NCI-H2171 (cell line): Measurements from ENCODE around the gene PJA1.

Experiments used
- DNase-seq: peaks from one replicate; lab custom pipeline; 2025; lab: John Stamatoyannopoulos, UW

The PJA1 gene

DNA sequence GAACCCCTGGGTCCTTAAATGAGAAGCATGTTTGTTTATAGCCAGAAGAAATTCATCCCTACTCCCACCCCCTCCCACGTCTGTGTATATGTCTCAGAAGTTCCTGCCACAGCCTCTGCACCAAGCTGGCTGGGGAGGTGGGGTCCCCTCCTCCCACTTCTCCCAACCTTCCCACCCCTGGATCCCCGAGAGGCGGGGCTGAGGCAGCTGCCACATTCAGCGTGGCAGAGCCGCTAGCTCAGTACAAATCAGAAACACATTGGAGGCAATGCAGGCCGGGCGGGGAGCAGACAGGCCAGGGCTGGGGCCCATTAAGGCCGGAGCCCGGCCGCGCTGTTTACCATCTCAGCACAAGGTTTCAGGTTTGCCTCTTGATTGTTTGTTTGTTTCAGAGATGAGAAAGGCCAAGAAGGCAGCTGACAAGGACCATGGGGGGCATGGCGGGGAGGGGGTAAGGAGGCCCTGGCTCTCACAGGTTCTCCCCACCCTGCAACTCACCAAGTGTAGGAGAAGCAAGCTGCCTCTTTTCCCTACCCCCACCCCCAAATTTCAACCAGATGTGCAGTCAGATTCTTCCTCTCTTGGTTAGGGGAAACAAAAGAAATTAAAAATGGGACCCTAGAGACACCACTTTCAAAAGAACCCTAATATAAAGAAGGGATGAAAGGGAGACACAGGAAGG is 22.3 kb downstream of the PJA1 start:
- DNase-seq, result no peak

- DNase-seq, result no peak
Observed at GRCh38 chrX:69140837-69141236, 24.4 kb downstream of the PJA1 start.

DNA sequence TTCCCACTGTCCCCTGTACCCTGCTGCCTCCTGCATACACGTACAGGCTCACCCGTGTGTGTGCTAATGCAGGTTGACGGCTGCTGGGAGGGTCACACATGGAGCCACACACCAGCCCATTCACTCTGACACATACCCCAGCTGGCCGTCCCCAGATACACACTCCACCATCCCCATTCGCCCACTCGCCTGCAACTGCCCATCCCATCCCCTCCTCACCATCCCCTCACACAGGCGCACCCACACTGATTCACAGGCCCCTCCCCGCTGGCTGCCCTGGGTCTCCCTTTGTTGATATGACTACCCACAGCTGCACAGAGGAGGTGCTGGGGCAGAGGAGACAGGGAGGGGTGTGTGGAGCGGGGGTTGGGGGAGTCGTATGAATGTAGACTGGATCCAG is 25.7 kb downstream of the PJA1 start:
- DNase-seq, result no peak

DNA sequence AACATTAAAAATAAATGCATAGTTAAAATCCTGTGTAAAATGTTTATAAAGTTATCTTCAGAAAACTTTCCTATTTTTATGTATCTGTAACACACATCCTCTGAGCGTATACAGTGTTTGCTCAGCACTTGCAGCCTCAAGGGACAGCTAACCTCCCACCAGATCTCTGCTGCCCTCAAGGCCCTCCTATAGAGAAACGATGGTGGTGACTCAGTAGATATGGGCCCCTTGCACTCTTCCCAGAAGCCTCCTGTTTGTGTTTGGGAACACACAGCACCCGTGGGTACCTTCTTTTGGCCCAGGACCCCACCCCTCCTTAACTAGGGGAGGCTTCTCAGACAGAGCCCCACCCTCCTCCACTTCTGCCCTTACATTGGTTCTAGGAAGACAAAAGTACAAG is 26.7 kb downstream of the PJA1 start:
- no peak for DNase-seq

- no peak for DNase-seq
Observed at GRCh38 chrX:69138118-69138390, 27.2 kb downstream of the PJA1 start.

DNA sequence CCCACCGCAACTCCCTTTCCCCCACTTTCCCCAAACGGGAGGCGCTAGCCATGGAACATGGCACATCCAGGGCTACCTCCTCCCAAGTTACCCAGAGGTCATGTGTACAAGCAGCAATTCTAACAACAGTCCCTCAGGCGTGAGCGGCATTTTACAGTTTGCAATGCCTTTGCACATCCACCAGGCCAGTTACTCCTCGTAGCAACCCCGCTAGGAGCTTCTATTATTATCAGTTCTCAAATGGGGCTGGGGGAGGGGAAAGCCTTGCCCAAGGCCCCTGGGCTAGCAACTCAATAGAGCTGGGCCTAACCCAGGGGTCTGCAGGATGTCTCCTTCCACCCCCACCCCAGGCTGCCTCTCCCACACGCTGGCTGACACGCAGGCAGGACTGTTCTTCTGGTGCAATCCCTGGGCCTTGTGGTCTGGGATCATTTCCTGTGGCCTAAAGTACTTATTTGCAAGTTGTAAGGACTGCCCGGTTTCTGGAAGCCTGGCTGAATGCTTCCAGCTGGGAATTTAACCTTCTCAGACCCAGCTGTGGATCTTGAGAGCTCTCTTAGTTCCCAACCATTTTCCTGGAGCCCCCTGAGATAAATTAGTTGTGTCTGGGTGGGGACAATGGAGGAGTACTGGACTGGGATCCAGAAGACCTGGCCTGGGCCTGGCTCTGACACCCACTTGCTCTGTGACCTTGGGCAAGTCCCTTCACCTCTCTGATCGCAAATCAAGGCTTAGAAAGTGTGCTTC is 27.7 kb downstream of the PJA1 start:
- DNase-seq, result no peak

GRCh38 chrX:69136546-69137331 is 28.5 kb downstream of the PJA1 start:
- DNase-seq, result no peak

- no peak for DNase-seq
Observed at GRCh38 chrX:69133921-69134542, 31.2 kb downstream of the PJA1 start.

GRCh38 chrX:69131886-69132285 is 33.4 kb downstream of the PJA1 start:
- no peak for DNase-seq

DNA sequence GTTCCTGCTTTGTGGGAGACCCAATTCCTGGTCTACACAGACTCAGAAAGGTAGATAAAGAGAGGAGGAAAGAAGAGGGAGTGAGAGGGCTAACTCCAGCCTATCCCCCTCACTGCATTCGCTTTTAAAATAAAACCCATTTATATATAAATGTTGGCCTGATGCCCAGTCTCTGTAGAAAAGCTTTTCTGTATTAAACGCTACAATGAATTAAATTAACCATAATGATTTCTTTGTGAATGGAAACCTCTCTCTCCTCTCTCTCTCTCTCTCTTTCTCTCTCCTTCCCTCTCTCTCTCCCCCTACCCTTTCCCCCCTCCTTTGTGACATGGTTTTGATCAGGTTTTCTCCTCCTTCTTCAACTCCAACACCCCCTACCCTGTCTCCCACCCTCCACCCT is 34.8 kb downstream of the PJA1 start:
- no peak for DNase-seq

DNA sequence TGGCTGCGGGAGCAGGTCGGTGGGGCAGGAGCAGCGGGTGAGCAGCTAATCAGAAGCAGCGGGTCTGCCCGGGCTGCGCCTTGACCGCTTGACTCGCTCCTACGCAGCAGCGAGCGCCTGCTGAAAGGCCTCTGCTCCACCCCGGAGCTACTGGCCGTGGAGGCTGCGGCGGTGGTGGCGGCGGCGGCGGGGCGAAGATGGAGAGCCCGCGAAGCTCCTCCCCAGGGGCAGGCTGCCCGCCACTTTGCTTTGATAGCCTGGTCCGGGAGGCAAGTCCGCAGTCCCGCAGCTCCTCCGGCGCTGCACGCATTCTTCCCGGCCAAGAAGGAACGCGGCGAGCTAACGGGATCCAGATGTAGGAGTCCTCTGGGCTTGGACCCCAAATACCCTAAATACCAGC is 36.7 kb downstream of the PJA1 start:
- DNase-seq, result no peak

- DNase-seq, result no peak
Observed at GRCh38 chrX:69127466-69127865, 37.8 kb downstream of the PJA1 start.

DNA sequence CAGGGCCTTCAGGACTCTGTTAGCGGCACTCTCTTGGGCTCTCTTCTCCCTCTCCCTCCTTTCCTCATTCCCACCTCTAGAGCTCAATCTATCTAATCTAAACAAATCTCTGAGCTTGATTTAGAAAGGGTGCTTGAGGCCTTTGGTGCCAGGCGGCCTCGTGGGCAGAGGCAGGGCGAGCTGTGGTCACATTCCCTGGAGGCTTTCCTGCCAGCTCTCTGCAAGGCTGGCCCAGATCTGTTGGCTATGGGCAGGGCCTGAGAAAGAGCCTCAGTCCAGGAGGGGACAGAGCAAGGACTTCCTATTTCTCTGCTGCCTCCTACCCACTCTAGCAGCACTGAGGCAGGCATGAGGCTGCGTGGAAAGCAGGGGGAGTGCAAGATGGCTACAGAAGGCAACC is 38.6 kb downstream of the PJA1 start:
- DNase-seq, result no peak

DNA sequence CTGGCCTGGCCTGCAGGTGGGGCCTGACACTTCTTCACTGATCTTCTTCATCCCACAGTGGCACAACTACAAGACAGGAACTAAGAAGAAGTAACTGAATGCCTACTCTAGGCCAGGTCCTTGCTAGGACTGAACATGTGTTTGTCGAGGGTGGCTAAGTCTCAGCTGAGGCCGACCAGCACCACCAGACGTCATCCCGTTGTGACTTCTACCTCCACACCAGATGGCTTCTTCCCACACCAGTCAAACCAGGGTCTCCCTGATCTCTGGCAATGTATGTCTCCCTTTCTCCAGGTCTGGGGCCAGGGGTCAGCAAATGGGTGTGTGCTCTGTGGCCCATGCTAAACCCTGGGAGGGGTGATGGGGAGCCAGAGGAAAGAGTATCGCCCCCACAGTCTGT is 40.2 kb downstream of the PJA1 start:
- no peak for DNase-seq

DNA sequence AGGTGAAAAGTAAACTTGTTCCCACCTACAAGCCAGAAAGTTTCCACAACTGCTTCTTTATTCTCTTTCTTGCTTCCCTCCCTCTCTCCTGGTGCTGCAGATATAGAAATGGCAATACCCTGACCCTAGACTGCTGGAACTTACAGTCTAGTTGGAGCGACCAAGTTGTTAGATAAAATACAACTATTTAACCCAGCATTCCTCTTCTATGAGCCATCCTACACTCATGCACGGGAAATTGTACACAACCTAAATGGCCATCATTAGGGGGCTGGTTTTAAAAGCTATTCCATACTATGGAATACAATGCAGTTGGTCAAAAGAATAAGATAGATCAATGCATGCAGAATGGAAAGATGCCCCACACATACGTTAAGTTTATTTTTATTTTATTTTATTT is 41.1 kb downstream of the PJA1 start:
- DNase-seq, result no peak

- DNase-seq, result no peak
Observed at GRCh38 chrX:69123481-69123880, 41.8 kb downstream of the PJA1 start.

DNA sequence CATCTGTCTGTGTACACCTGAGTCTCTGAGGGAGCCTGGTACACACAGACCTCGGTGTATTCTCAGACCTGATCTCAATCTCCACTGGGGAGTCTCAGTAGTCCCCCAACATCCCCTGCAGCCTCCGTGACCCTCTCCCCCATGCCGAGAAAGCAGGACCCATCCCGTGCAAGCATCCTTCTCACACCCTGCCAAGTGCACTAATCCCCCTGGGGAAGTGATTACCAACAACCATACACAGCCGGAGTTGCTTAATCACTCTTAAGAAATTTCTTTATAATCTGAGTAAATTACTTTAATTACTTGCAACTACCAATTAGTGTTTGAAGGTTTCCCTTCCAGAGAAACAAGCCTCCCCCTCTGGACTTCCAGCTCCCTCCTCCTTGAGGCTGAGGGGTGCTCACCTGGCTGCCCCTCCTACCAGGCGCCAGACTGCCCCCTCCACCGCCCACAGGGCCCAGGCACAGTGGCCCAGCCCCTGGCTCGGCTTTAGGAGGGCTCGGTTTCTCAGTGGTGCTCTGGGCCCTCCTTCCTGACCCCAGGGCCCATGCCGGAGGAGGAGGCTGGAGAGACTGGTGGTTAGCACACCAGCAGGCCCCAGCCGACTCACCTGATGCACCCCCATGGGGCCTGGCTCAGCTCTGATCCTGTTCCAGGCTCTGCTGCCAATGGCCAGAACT is 43.8 kb downstream of the PJA1 start:
- DNase-seq, result no peak

DNA sequence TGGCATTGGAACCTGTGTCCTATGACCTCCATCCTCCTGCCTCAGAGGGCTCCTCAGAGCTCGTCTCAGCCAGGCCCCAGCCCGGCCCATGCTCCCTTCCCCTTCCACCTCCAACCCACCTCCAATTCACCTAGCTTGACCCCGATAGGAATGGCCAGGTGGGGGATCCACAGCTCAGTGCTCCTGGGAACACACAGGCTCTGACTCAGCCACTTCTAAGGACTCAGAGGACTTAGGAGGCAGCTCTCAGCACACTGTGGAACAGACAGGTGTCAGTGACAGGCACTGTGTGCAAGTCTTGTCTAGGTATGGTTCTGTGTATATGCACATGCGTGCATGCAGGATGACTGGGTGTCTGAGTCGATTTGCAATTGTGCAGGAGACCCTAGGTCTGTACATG is 44.8 kb downstream of the PJA1 start:
- DNase-seq, result no peak

DNA sequence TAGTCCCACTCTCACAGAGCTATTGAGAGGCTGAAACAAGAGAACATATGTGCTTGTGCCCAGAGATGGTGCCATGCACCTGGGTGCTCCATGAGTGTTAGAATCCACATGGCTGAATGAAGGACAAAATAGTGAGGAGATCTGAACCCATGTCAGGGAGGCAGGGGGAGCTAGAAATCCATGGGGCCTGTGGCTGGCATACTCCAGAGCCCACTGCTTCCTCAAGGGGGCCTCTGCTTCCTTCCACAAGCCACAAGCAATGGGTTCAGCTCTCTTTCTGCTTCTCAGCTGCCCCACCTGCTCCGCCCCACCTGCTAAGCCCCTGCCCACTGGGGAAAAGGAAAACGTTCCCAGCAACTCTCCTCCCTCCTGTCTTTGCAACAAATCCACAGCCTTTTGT is 46.1 kb downstream of the PJA1 start:
- DNase-seq, result no peak

- no peak for DNase-seq
Observed at GRCh38 chrX:69117876-69118526, 47.3 kb downstream of the PJA1 start.

GRCh38 chrX:69116077-69116476 is 49.2 kb downstream of the PJA1 start:
- no peak for DNase-seq

DNA sequence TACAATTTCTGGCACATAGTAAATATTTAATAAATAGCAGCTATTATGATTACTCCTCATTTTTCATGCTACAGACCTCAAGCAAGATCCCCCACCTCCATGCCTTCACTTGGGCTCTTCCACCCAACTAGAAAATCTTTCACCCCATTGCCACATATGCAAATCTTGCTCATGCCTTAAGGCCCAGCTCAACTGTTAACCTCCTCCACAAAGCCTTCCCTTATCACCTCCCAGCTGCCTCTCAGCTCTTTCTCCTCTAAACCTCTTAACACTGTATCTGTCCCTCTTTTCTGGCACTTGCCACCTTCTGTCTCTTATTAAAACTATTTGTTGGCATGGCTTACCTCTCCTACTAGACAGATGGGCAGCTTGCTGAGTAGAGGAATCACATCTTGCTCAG is 51.5 kb downstream of the PJA1 start:
- DNase-seq, result no peak
